ENCODE data around the gene GMNC.

The GMNC gene

DNA sequence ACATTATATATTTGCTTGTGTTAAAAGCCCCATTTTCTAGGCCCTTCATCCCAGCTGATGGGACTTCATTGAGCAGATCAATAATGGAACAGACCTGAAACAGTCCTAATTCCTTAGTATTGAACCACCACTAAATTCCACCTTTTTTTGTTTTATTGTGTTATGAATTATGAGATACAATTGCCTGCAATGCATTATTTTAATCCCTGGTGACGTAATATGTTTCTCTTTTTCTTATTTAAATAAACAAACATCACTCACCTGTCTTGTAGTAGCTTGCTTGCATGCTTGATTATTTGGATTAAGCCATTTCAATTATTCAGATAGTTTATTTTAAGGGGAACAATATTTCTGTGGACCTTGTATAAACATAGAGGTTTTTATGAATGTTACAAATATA lies 40.7 kb upstream of the GMNC start:
- Histone ChIP-seq H3K4me1 (ENCODE audit: low read length) (no peaks in the 10 kb centered on the region), H3K9me3 (replicated peaks; ENCODE audit: insufficient read depth, low read length) (no peaks in the 10 kb centered on the region), H3K9ac (ENCODE audit: low read length) (no peak overlapping the region), H3K79me2 (ENCODE audit: low read length) (no peaks in the 10 kb centered on the region), H3K4me3 (ENCODE audit: low read length) (no peak overlapping the region), H3K9me2 (replicated peaks; ENCODE audit: insufficient read depth, low read length) (no peaks in the 10 kb centered on the region), H2AFZ (ENCODE audit: low read length) (no peak overlapping the region), H3K4me2 (ENCODE audit: low read depth, low read length) (no peak overlapping the region), H3F3A (ENCODE audit: insufficient read depth, low read length) (no peaks in the 10 kb centered on the region), H3K27ac (ENCODE audit: low read length) (no peak overlapping the region), H3K27me3 (replicated peaks; ENCODE audit: insufficient read depth, low read length) (no peaks in the 10 kb centered on the region), H3K36me3 (replicated peaks; ENCODE audit: insufficient read depth, low read length) (no peaks in the 10 kb centered on the region), H4K20me1 (ENCODE audit: insufficient read depth, low read length) (no peaks in the 10 kb centered on the region)
- DNase-seq, result no peak
- TF ChIP-seq EZH2phosphoT487 (IDR thresholded peaks at IDR 0.05; ENCODE audit: low read length), result no peak
- no peak for TF ChIP-seq EZH2 (optimal IDR thresholded peaks at IDR 0.05; ENCODE audit: low read depth, low read length)
- TF ChIP-seq, protein P1, sequence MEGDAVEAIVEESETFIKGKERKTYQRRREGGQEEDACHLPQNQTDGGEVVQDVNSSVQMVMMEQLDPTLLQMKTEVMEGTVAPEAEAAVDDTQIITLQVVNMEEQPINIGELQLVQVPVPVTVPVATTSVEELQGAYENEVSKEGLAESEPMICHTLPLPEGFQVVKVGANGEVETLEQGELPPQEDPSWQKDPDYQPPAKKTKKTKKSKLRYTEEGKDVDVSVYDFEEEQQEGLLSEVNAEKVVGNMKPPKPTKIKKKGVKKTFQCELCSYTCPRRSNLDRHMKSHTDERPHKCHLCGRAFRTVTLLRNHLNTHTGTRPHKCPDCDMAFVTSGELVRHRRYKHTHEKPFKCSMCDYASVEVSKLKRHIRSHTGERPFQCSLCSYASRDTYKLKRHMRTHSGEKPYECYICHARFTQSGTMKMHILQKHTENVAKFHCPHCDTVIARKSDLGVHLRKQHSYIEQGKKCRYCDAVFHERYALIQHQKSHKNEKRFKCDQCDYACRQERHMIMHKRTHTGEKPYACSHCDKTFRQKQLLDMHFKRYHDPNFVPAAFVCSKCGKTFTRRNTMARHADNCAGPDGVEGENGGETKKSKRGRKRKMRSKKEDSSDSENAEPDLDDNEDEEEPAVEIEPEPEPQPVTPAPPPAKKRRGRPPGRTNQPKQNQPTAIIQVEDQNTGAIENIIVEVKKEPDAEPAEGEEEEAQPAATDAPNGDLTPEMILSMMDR (IDR thresholded peaks at IDR 0.05; ENCODE audit: low read length), result no peak

DNA sequence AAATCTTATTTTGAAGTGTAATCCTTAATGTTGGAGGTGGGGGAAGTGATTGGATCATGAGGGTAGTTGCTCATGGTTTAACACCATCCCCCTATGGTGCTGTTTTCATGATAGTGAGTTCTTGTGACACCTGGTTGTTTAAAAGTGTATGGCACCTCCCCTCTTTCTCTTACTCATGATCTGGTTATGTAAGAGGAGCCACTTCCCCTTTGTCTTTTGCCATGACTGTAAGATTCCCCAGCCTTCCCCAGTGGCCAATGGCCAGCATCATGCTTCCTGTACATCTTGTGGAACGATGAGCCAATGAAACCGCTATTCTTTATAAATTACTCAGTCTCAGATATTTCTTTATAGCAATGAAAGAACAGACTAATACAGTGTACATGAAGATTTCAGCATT lies 39.8 kb upstream of the GMNC start:
- H3K4me3 ChIP-seq (ENCODE audit: low read length), result no peak overlapping the region
- no peak overlapping the region for H3K9ac ChIP-seq (ENCODE audit: low read length)
- H3K9me3 ChIP-seq (replicated peaks; ENCODE audit: insufficient read depth, low read length), result no peaks in the 10 kb centered on the region
- H3K9me2 ChIP-seq (replicated peaks; ENCODE audit: insufficient read depth, low read length), result no peaks in the 10 kb centered on the region
- H3F3A ChIP-seq (ENCODE audit: insufficient read depth, low read length), result no peaks in the 10 kb centered on the region
- H3K4me2 ChIP-seq (ENCODE audit: low read depth, low read length), result no peak overlapping the region
- no peaks in the 10 kb centered on the region for H3K4me1 ChIP-seq (ENCODE audit: low read length)
- H3K79me2 ChIP-seq (ENCODE audit: low read length), result no peaks in the 10 kb centered on the region
- no peaks in the 10 kb centered on the region for H3K27me3 ChIP-seq (replicated peaks; ENCODE audit: insufficient read depth, low read length)
- no peaks in the 10 kb centered on the region for H4K20me1 ChIP-seq (ENCODE audit: insufficient read depth, low read length)
- no peak overlapping the region for H2AFZ ChIP-seq (ENCODE audit: low read length)
- no peak overlapping the region for H3K27ac ChIP-seq (ENCODE audit: low read length)
- H3K36me3 ChIP-seq (replicated peaks; ENCODE audit: insufficient read depth, low read length), result no peaks in the 10 kb centered on the region
- TF ChIP-seq, protein P1 (IDR thresholded peaks at IDR 0.05; ENCODE audit: low read length), result no peak
- no peak for TF ChIP-seq EZH2 (optimal IDR thresholded peaks at IDR 0.05; ENCODE audit: low read depth, low read length)
- TF ChIP-seq EZH2phosphoT487 (IDR thresholded peaks at IDR 0.05; ENCODE audit: low read length), result no peak
- DNase-seq, result no peak

GRCh38 chr3:190892395-190892902 lies 30.0 kb upstream of the GMNC start:
- Histone ChIP-seq H3K4me2 (ENCODE audit: low read depth, low read length) (no peak overlapping the region), H3K4me1 (ENCODE audit: low read length) (no peaks in the 10 kb centered on the region), H4K20me1 (ENCODE audit: insufficient read depth, low read length) (no peaks in the 10 kb centered on the region), H3K9me3 (replicated peaks; ENCODE audit: insufficient read depth, low read length) (no peaks in the 10 kb centered on the region), H3K9me2 (replicated peaks; ENCODE audit: insufficient read depth, low read length) (no peaks in the 10 kb centered on the region), H3K9ac (ENCODE audit: low read length) (no peak overlapping the region), H3K27ac (ENCODE audit: low read length) (no peak overlapping the region), H3K27me3 (replicated peaks; ENCODE audit: insufficient read depth, low read length) (no peaks in the 10 kb centered on the region), H2AFZ (ENCODE audit: low read length) (no peak overlapping the region), H3F3A (ENCODE audit: insufficient read depth, low read length) (no peaks in the 10 kb centered on the region), H3K4me3 (ENCODE audit: low read length) (no peak overlapping the region), H3K79me2 (ENCODE audit: low read length) (no peaks in the 10 kb centered on the region), H3K36me3 (replicated peaks; ENCODE audit: insufficient read depth, low read length) (no peaks in the 10 kb centered on the region)
- no peak for DNase-seq
- TF ChIP-seq, protein P1 (IDR thresholded peaks at IDR 0.05; ENCODE audit: low read length), result no peak
- no peak for TF ChIP-seq EZH2phosphoT487 (IDR thresholded peaks at IDR 0.05; ENCODE audit: low read length)
- no peak for TF ChIP-seq EZH2 (optimal IDR thresholded peaks at IDR 0.05; ENCODE audit: low read depth, low read length)

Measured in MM.1S (cell line).